ENCODE results near the gene CCDC81.

GRCh38 chr11:86442827-86443226 is 68.1 kb downstream of the CCDC81 start:
- no peak for TF ChIP-seq ZNF3 (CRISPR knock-in tag; IDR thresholded peaks at IDR 0.05)
- TF ChIP-seq GMEB1 (CRISPR knock-in tag; IDR thresholded peaks at IDR 0.05; ENCODE audit: borderline replicate concordance), result no peak
- no peak for TF ChIP-seq ZNF292 (CRISPR knock-in tag; IDR thresholded peaks at IDR 0.05; ENCODE audit: borderline replicate concordance, low read depth)
- no peak for TF ChIP-seq ATF2 (CRISPR knock-in tag; IDR thresholded peaks at IDR 0.05)
- TF ChIP-seq KDM5A (IDR thresholded peaks at IDR 0.05; ENCODE audit: borderline replicate concordance, low read length), result no peak
